Activated naive CD8-positive, alpha-beta T cell (primary cell): ENCODE measurements around the gene B3GAT1.

Experiments used
- H3K27ac Mint-ChIP-seq: one replicate; pipeline ENCODE4 v1.8.0; 2021; ENCODE audit warnings: mixed read lengths
- H3K27me3 Mint-ChIP-seq: one replicate; pipeline ENCODE4 v1.8.0; 2021; ENCODE audit warnings: mixed read lengths
- H3K36me3 Mint-ChIP-seq: one replicate; pipeline ENCODE4 v1.8.0; 2021; ENCODE audit warnings: mixed read lengths
- H3K4me1 Mint-ChIP-seq: one replicate; pipeline ENCODE4 v1.8.0; 2021; ENCODE audit warnings: low read depth, mixed read lengths
- H3K4me3 Mint-ChIP-seq: one replicate; pipeline ENCODE4 v1.8.0; 2021; ENCODE audit warnings: mild to moderate bottlenecking, mixed read lengths
- H3K9me3 Mint-ChIP-seq: one replicate; pipeline ENCODE4 v1.8.0; 2021; ENCODE audit warnings: low read depth, mixed read lengths

B3GAT1 gene

DNA sequence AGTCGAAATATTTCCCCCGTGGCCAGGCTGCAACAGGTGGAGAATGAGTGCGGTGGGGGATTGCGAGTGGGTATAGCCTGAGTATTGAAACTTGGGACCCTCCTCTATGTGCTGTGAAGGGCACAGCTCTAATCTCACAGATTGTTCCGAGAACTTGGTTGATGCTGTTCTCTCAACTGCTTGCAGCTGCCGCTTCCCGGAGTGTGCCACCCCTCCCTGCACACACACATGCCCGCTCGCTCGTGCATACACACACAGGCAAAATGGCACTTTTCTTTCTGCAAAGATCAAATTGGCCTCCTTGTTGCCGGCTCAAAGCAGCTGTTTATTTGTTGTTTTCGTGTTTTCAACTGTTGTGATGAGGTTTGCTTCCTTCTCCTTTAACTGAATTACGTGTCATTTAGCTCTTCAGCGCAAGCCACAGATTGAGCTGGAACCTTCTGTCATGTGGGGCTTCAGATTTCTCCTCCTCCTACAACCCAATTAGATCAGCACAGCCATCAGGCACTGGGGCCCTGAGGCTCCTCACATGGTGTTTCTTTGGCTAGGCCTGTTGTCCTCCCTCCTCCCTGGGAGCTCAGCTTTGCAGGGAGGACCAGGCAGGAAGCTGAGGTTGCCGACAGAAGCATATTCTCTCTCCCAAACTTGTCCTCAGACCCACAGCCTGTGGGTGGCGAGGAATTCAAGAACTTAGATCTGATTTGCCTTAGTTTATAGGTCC is 13.9 kb upstream of the B3GAT1 start:
- H3K9me3 Mint-ChIP-seq = no peaks in the 10 kb centered on the region
- no peak overlapping the region for H3K4me3 Mint-ChIP-seq
- H3K4me1 Mint-ChIP-seq = no peaks in the 10 kb centered on the region
- H3K27ac Mint-ChIP-seq = no peak overlapping the region
- no peaks in the 10 kb centered on the region for H3K36me3 Mint-ChIP-seq
- peaks cover 5% of the 10 kb centered on the region for H3K27me3 Mint-ChIP-seq

DNA sequence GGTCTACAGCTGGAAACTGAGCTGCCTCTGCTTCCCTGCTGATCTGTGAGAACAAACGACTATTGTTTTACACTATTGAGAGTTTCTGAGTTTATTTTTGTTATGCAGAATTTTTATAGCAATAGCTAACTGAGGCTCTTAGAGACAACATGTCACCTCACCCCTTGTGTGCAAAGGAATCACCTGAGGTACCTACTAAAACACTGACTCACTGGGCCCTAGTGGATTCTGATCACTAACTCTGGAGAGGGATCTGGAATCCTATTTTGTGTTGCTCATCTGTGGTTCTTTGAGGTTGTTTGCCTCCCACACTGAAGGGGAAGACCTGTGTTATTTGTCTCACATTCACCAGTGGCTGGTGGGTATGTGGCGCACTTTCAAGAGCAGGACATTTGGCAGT is 13.4 kb upstream of the B3GAT1 start:
- no peaks in the 10 kb centered on the region for H3K9me3 Mint-ChIP-seq
- no peaks in the 10 kb centered on the region for H3K4me1 Mint-ChIP-seq
- peaks cover 5% of the 10 kb centered on the region for H3K27me3 Mint-ChIP-seq
- H3K27ac Mint-ChIP-seq = no peak overlapping the region
- H3K4me3 Mint-ChIP-seq = no peak overlapping the region
- H3K36me3 Mint-ChIP-seq = no peaks in the 10 kb centered on the region

DNA sequence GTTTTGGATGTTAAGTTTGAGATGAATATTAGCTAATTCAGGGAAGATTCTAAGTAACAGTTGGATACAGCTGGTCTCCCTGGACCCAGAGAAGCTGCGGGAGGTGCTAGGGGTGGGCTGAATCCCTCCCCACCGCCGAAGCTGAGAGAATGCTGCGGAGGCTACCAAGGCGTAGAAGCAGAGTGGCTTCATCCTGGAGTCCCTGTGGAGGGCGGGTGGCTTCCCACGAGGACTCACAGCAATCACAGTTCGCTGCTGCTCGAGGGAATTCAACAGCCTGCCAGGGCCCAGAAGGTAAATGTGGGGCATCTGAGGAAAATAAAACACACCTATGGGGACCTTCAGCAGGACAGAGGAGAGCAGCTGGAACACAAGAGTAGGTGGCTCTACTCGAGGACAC is 11.1 kb upstream of the B3GAT1 start:
- H3K4me1 Mint-ChIP-seq = no peaks in the 10 kb centered on the region
- H3K27ac Mint-ChIP-seq = no peak overlapping the region
- H3K36me3 Mint-ChIP-seq = no peaks in the 10 kb centered on the region
- no peaks in the 10 kb centered on the region for H3K9me3 Mint-ChIP-seq
- H3K4me3 Mint-ChIP-seq = no peak overlapping the region
- no peaks in the 10 kb centered on the region for H3K27me3 Mint-ChIP-seq

DNA sequence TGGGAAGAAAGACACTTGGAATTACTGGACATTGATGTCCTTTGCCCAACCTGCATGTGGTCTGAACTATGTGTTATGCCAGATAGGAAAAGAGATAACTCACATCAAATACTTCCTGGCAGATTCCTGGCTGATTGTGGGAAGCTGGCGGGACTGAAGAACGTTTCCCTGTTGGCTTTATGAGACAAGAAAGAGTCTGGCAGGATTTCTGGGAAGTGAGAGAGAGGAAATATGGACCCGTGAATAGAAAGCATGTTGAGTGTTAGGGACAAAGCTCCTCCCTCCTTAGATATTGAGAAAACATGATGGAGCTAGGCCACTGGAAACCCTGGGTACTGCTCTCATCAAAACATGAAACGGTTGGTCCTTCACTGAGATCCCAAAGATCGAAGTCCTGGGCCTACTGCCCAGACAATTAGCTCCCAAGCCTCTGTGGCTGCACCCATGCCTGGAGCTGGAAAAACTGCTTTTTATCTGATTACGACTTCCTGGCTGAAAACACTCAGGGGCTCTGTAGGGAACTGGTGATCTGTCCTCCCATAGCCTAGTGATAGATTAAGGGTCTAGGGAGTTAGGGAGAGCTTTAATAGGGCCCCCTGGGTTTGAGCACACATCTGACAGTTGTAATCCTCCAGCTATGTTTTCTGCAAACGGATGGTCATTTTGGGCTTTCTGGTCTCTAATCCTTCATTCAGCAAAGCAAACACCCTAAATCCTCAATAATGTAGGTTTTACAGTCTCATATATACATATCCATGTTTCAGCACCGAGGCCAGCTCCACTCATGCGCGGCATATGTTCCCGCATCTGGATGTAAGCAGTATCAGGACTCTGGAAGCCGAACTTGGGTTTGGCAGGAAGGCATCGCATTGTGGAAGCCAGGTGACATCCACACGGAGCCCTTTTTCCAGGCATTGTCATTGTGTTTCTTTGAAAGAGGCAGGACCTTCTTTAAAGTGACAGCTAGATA is 6.1 kb upstream of the B3GAT1 start:
- Mint-ChIP-seq H3K27ac (no peak overlapping the region), H3K36me3 (no peaks in the 10 kb centered on the region), H3K4me1 (peaks cover 3% of the 10 kb centered on the region), H3K9me3 (no peaks in the 10 kb centered on the region), H3K27me3 (peaks cover 14% of the 10 kb centered on the region), H3K4me3 (no peak overlapping the region)

DNA sequence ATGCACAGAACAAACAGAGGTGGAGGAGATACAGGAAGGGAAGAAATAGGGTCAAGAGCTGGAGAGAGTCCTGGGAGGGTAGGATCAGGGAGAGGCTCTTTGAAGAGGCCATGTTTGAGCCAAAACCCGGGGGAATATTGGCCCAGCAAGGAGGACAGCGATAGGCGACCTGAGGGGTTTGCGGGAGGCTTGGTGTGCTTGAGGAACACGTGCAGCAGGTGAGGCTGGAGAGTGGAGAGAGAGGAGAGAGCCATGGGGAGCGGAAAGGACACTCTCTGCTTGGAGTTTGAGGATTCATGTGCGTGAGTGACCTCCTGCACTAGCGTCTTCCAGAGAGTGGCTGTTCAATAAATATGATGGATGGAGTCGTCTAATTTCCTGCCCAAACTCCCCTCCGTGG is 4.7 kb upstream of the B3GAT1 start:
- H3K4me1 Mint-ChIP-seq = peaks cover 6% of the 10 kb centered on the region
- no peaks in the 10 kb centered on the region for H3K36me3 Mint-ChIP-seq
- no peak overlapping the region for H3K4me3 Mint-ChIP-seq
- peaks cover 14% of the 10 kb centered on the region for H3K27me3 Mint-ChIP-seq
- H3K27ac Mint-ChIP-seq = no peak overlapping the region
- H3K9me3 Mint-ChIP-seq = no peaks in the 10 kb centered on the region

DNA sequence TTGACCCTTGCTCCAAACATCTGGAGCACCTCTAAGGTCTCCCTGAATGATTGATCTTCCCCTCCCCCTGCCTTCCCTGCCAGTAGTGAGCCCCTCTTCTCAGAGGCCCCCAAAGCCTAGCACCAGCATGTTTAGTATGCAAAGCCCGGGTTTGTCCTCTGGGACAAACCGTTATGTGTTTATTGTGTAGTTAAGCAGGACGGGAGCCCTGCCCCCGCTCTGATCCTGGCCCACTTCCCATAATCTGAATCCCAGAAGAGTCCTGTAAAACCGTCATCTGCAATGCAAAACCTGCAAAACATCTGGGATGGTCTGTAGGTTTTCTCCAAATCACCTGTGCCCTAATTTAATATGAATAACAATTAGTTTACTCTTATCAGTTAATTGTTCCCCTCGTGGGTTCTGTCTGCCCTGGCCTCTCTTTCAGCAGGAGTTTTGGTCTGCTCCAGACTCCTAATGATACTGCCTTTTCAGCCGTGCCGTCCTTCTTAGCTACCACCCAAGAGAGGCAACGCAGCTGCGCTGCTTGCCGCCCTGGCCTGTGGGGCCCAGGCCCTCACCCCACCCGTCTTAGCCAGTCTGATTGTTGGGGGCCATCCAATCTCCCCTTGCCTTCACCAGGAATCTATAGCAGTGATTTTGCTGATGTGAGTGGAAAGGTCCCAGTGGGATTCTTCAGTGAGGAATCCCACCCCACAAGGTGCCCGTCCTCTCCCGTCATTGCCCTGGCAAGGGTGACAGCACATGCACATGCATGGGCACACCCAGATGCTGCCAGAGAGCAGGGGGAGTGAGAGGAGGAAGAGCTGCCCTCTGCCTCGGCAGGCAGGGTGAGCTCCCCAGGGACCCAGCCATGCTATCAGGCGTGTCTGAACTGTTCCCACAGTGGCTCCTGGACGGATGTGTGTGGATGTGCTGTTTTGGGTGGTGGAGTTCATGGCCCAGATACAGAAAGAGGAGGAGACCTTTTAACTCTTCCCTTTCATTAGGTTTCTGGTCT is 3.0 kb upstream of the B3GAT1 start:
- Mint-ChIP-seq H3K27ac (no peak overlapping the region), H3K4me1 (peaks cover 16% of the 10 kb centered on the region), H3K4me3 (no peak overlapping the region), H3K9me3 (no peaks in the 10 kb centered on the region), H3K36me3 (no peaks in the 10 kb centered on the region), H3K27me3 (peaks cover 20% of the 10 kb centered on the region)

DNA sequence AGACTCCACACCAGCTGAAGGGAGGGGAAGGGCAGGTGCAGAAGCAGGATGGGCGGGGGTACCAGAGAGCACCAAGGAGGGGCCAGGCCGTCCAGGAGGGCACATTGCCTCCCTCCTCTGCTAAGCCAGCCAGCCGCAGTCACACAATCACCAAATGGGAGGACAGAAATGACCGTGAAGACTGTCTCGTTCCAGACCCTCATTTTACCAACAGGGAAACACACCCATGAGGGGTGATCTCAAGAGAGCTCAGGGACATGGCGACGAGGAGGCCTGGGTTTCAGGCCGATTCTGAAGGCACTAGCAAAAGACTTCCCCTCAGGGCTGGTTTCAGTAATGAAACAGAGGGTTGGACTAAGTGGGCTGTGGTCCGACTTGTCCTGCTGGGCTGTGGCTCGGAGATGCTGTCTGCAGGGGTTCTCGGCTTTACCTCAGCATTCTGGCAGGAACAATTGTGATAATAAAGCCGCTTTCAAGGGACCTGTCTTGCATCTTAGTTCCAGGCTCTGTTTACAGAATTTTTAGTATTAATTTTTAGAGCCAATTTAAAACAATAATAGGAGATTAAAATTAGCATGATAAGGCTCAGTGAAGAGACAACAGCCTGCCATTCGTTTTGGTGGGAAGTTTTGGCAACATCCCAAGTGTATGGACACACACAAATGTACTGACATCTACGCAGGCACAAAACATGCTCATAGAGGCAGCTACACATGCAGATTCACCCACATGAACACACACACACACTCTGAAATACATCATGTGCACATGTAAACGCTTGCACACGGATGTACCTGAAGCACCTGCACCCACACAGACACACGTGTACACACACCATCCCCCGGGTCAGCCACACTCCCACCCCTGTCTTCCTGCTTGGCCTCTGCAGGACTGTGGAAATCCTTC is 2.0 kb upstream of the B3GAT1 start:
- H3K4me3 Mint-ChIP-seq = peak overlapping the region; percentile 68
- no peak overlapping the region for H3K27ac Mint-ChIP-seq
- no peaks in the 10 kb centered on the region for H3K9me3 Mint-ChIP-seq
- no peaks in the 10 kb centered on the region for H3K36me3 Mint-ChIP-seq
- peaks cover 20% of the 10 kb centered on the region for H3K4me1 Mint-ChIP-seq
- peaks cover 26% of the 10 kb centered on the region for H3K27me3 Mint-ChIP-seq

DNA sequence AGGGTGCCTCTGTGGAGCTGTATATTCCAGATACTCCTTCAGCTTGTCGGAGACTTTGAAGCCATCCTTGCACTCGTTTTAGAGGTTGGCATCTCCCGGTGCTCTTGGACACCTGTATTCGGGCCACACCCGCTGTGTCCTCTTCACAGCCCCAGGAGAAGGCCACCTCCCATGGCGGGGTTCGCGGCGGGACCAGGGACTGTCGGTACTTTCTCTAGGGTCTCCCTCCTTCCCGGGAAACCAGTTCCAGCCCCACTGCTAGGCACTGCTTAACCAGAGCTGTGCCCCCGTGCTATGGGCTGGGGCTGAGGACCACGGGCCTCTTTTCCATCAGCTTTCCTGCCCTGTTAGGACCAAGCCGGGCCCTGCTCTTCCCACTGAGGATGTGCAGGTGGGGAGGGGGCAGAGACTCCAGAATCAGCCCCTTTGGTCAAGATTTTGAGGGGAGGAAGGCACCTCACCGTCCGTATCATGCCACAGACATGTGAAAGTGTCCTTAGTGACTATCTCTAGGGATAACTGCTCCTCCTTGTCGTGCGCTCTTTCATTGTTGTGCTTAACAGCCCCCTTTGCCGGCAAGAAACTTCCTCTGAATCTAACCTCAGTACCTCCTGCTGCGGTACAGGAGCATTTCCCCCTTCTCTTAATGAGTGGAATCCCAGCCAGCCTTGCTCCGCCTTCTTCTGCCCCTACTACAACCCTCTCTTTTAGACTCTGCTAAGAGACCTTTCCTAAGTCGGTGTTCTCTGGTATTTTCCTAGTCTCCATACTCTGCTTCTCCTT is 1.2 kb upstream of the B3GAT1 start:
- H3K4me1 Mint-ChIP-seq = peaks cover 20% of the 10 kb centered on the region
- no peak overlapping the region for H3K27ac Mint-ChIP-seq
- H3K4me3 Mint-ChIP-seq = peak overlapping the region; percentile 68
- peaks cover 26% of the 10 kb centered on the region for H3K27me3 Mint-ChIP-seq
- no peaks in the 10 kb centered on the region for H3K9me3 Mint-ChIP-seq
- H3K36me3 Mint-ChIP-seq = no peaks in the 10 kb centered on the region

DNA sequence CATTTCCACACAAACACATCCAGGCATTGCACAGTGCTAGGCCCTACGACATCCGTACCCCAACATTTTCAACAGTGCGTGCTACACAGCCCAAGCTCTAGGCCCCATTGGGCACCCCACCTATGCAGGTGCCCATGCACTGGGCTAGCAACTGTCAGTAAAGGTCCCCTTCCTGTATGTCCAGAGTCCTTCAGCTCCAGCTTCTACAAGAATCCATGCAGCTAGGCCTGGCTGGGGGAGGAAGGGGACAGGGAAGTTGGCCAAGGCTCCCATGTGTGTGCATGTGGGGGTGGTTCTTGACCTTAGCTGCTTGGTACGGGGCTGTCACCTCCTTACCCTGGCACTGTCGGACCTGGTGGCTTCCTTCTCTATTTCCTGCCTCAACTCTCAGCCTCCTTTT is 1.3 kb downstream of the B3GAT1 start:
- H3K27me3 Mint-ChIP-seq = peaks cover 25% of the 10 kb centered on the region
- no peaks in the 10 kb centered on the region for H3K9me3 Mint-ChIP-seq
- H3K36me3 Mint-ChIP-seq = no peaks in the 10 kb centered on the region
- peak overlapping the region; percentile 68 for H3K4me3 Mint-ChIP-seq
- no peak overlapping the region for H3K27ac Mint-ChIP-seq
- peaks cover 22% of the 10 kb centered on the region for H3K4me1 Mint-ChIP-seq

DNA sequence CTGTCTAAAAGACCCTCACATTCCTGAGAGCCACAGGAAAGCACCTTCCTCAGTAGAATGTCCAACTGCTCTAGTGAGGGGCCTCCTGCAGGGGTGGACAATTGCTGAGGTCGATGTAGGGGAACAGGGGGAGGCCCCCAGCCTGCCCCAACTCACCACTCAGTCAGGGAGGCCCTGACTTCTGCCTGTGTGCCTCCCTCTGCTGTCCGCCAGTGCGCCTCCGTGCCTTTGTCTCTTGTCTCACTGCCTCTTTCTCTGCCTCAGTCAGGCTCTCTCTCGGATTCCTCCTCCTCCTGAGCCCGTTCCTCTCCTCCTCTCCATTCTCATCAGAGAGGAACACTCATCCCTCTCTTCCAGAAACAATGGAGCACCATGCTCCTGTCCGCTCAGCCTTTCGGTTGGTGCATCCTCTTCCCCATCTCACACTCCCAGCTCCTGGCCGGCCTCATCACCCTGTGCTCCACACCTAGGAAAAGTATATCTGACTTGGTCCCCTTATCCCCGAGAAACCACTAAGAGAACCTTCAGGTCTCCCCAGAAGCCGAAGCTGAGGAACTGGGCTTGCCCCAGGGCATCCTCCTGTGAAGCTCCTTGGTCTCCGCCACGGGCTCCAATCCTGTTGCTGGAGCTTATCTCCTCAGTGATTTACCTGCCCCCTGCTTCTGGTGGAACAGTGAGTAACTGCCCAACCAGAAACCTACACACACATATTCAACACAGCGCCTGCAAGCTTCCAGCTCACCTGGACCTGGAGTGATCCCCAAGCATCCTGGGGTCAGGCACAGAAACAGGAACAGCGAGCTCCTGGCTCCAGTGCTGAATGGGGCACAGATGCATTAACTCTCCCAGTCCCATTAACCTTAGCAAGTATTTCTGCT is 2.3 kb downstream of the B3GAT1 start:
- no peak overlapping the region for H3K27ac Mint-ChIP-seq
- H3K9me3 Mint-ChIP-seq = no peaks in the 10 kb centered on the region
- H3K4me3 Mint-ChIP-seq = peak overlapping the region; percentile 38
- H3K36me3 Mint-ChIP-seq = no peaks in the 10 kb centered on the region
- peaks cover 23% of the 10 kb centered on the region for H3K27me3 Mint-ChIP-seq
- H3K4me1 Mint-ChIP-seq = peaks cover 22% of the 10 kb centered on the region

DNA sequence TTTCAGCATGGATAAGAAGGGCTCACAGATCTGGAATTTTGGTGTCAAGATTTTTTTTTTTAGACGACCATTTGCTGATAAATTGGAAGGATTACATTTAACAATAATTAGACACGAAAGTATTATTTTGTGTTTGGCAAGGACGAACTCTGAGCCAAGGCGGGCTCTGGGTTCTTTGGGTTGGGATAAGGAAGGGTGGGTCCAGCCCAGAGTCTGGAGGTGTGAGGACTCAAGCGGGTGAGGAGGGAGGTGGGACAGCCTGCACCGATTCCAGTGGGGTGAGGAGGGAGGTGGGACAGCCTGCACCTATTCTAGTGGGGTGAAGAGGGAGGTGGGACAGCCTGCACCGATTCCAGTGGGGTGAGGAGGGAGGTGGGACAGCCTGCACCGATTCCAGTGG is 4.1 kb downstream of the B3GAT1 start:
- no peaks in the 10 kb centered on the region for H3K9me3 Mint-ChIP-seq
- no peak overlapping the region for H3K27ac Mint-ChIP-seq
- H3K4me1 Mint-ChIP-seq = peaks cover 18% of the 10 kb centered on the region
- no peaks in the 10 kb centered on the region for H3K36me3 Mint-ChIP-seq
- peaks cover 26% of the 10 kb centered on the region for H3K27me3 Mint-ChIP-seq
- H3K4me3 Mint-ChIP-seq = no peak overlapping the region

DNA sequence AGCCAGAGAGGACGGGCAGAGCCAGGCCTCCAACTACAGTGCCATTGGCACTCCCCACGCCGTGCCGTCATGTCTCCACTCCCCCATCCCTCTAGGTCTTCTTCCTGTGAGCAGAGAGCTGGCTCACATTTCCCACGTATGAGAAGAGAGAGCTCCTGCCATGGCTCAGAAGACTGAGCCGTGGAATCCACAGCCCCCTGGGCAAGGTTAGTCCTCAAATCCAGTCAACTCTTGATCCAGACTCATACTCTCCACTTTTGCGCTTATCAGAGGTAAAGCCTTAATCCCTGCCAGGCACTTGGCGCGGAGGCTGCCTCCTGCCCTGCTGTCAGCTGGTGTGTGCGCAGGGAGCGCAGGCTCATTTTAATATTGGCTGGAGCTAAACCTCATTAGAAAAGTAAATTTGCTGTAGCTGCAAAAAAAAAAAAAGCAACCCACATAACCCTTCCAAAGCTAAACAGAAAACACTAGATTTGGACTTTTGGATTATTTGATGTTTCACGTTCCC is 4.7 kb downstream of the B3GAT1 start:
- Mint-ChIP-seq H3K4me3 (no peak overlapping the region), H3K27ac (no peak overlapping the region), H3K36me3 (no peaks in the 10 kb centered on the region), H3K27me3 (peaks cover 26% of the 10 kb centered on the region), H3K4me1 (peaks cover 16% of the 10 kb centered on the region), H3K9me3 (no peaks in the 10 kb centered on the region)
